ENCODE data around the gene GATA2. TPM values are rescaled to one million over a fixed set of nuclear protein-coding genes. Genes with fewer than 3 reads are reported as not detected.
A peak's percentile ranks its signal among the peaks of the same experiment; 100 is the strongest.

Gene GATA2
- total and polyA plus RNA-seq, 2 experiments from 2014 or later, result 0.52 to 0.83 TPM

- Mint-ChIP-seq H3K4me3 (no peak overlapping the region), H3K4me1 (peaks cover 22% of the 10 kb centered on the region), H3K36me3 (ENCODE audit: low read depth) (no peaks in the 10 kb centered on the region), H3K27me3 (ENCODE audit: insufficient read depth, low read depth, poor library complexity) (peaks cover 64% of the 10 kb centered on the region), H3K9me3 (no peaks in the 10 kb centered on the region; the same call in 2 of the 3 replicates), H3K27ac (no peak overlapping the region)
- no peak overlapping the region for H3K27ac ChIP-seq (ENCODE audit: low read depth)
- DNase-seq (ENCODE audit: low spot score), result no peak
- H3K79me2 ChIP-seq (replicated peaks; ENCODE audit: insufficient read depth), result no peaks in the 10 kb centered on the region
- peaks cover 20% of the 10 kb centered on the region for H3K4me1 ChIP-seq (ENCODE audit: insufficient read depth)
- peak; percentile 66 for ATAC-seq
- H4K20me1 ChIP-seq (replicated peaks; ENCODE audit: insufficient read depth), result 0 out of 2 replicates have a peak, but pooled peaks cover 3% of the 10 kb centered on the region
- no peak overlapping the region for H3K4me2 ChIP-seq
- H3K27me3 ChIP-seq (ENCODE audit: insufficient read depth), result peaks cover 71% of the 10 kb centered on the region
- H3K9me2 ChIP-seq (ENCODE audit: insufficient read depth), result peaks cover 5% of the 10 kb centered on the region; the same call in 1 of the 2 replicates
- H2AFZ ChIP-seq, result no peak overlapping the region
- H3K36me3 ChIP-seq (ENCODE audit: insufficient read depth), result no peaks in the 10 kb centered on the region
- TF ChIP-seq ZNF114 (CRISPR knock-in tag; IDR thresholded peaks at IDR 0.05) (no peak), ZNF331 (CRISPR knock-in tag; IDR thresholded peaks at IDR 0.05; ENCODE audit: low read depth) (no peak), CTCF (conservative IDR thresholded peaks at IDR 0.05; ENCODE audit: low read depth in 2 of 2) (no peak), EZH2 (IDR thresholded peaks at IDR 0.05; ENCODE audit: low read depth, unreplicated experiment) (no peak), EZH2phosphoT487 (IDR thresholded peaks at IDR 0.05; ENCODE audit: unreplicated experiment) (no peak), NANOG (IDR thresholded peaks at IDR 0.05; ENCODE audit: borderline replicate concordance) (no peak), JUNB (IDR thresholded peaks at IDR 0.05; ENCODE audit: unreplicated experiment) (no peak), REST (IDR thresholded peaks at IDR 0.05; ENCODE audit: unreplicated experiment) (no peak), POLR2AphosphoS5 (IDR thresholded peaks at IDR 0.05; ENCODE audit: low read depth) (no peak), STAT1 (IDR thresholded peaks at IDR 0.05; ENCODE audit: unreplicated experiment) (no peak)
- 0 out of 2 replicates have a peak, but pooled peaks cover 7% of the 10 kb centered on the region for H3F3A ChIP-seq (replicated peaks; ENCODE audit: low read depth)
- no peak overlapping the region for H3K4me3 ChIP-seq
Measured at GRCh38 chr3:128473180-128473519, 19.9 kb downstream of the GATA2 start.

Data from GM23338 (cell line).